GM12875 (cell line): ENCODE results near the gene CADM2.

ENCODE experiments used
- H3K4me3 ChIP-seq: one replicate; pipeline ENCODE4 v1.5.1; 2011; ENCODE audit warnings: low read depth, low read length, control low read depth
- TF ChIP-seq, protein P1 (sequence below): IDR thresholded peaks from 2 replicates; pipeline ENCODE4 v1.5.1; 2011; ENCODE audit warnings: low read depth, mild to moderate bottlenecking, control low read depth, inconsistent platforms, low read length, moderate library complexity, borderline replicate concordance; ENCODE audit not compliant: insufficient read depth

CADM2 gene

DNA sequence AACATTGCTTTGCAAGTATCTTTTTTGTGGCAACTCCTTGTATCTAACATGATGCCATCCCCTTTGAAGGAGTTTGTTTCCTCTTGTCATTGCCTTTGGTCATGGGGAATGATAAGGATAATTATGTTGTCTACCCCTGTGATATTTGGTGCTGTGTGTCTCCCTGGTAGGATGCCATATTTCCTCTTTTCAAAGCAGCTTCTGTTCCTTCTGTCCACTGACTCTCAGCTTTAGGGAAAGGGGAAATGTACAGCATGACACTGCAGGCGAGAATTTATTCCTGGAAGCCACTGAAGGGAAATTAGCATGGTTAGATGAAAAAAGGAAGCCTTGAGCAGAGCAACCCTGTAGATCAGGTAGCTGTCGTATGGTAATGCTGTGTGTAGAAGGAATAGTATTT is 576.7 kb downstream of the CADM2 start:
- TF ChIP-seq, protein P1, sequence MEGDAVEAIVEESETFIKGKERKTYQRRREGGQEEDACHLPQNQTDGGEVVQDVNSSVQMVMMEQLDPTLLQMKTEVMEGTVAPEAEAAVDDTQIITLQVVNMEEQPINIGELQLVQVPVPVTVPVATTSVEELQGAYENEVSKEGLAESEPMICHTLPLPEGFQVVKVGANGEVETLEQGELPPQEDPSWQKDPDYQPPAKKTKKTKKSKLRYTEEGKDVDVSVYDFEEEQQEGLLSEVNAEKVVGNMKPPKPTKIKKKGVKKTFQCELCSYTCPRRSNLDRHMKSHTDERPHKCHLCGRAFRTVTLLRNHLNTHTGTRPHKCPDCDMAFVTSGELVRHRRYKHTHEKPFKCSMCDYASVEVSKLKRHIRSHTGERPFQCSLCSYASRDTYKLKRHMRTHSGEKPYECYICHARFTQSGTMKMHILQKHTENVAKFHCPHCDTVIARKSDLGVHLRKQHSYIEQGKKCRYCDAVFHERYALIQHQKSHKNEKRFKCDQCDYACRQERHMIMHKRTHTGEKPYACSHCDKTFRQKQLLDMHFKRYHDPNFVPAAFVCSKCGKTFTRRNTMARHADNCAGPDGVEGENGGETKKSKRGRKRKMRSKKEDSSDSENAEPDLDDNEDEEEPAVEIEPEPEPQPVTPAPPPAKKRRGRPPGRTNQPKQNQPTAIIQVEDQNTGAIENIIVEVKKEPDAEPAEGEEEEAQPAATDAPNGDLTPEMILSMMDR, result no peak
- H3K4me3 ChIP-seq, result no peak overlapping the region

DNA sequence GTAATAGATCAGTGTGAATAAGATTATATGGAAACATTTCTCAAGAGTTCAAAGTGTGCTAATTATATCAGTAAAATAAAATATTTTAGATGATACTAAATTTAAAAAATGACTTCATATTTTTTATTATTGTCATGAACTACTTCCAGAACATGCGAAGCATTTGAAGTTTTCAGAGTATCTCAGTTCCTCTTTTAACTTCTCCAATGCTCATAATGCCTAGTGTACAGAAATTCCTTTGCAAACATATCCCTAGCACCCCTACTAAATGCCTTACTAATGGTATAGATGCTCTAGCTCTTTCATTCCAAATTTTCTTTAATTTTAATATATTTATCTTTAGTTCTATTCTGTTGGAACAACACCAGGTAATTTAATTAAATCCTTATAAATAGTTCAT is 580.4 kb downstream of the CADM2 start:
- no peak overlapping the region for H3K4me3 ChIP-seq
- TF ChIP-seq, protein P1, result no peak

DNA sequence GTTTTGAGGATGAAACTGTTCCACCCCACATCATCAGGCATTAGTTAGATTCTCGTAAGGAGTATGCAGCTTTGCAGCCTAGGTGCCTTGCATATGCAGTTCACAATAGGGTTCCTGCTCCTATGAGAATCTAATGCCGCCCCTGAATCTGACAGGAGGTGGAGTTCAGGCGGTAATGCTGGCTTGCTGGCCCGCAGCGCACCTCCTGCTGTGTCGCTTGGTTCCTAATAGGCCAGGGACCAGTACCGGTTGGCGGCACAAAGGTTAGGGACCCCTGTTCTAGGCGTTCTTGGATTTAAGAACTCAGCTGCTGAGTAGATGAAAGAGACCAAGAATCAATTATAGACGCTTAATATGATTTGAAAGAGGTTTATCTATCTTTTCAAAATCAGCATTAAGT is 595.4 kb downstream of the CADM2 start:
- TF ChIP-seq, protein P1, result no peak
- no peak overlapping the region for H3K4me3 ChIP-seq

DNA sequence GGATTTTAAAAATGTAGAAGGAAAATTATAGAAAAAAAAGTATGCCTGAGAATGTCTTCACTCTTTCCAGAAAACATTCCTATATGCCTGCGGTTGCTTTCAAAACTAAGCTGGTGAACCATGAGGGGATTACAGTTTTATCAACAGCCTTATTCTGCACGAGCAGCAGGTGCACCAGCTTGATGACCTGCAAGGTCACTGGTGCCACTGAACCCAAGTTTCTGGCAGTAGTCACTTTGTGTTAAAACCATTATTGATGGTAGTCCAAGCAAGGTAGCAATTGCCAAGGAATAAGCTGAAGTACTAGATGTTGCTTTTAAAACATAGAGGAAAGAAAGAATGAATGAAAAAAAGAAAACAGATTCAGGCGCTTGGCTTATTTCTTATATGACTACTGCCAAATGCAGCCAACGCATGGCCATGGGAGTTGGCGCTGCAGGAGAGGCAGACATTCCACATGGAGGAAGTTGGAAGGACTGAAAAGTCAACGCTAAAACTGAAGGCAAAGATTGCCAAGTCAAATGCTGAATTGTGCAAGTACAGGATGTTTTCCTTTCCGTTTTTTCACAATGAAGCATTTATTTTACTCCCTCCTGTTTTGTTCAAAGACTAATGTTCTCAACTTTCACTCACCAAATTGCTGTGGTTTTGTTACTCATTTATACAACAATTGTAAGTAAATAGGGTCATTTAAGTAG is 601.4 kb downstream of the CADM2 start:
- TF ChIP-seq, protein P1, result no peak
- H3K4me3 ChIP-seq, result no peak overlapping the region

DNA sequence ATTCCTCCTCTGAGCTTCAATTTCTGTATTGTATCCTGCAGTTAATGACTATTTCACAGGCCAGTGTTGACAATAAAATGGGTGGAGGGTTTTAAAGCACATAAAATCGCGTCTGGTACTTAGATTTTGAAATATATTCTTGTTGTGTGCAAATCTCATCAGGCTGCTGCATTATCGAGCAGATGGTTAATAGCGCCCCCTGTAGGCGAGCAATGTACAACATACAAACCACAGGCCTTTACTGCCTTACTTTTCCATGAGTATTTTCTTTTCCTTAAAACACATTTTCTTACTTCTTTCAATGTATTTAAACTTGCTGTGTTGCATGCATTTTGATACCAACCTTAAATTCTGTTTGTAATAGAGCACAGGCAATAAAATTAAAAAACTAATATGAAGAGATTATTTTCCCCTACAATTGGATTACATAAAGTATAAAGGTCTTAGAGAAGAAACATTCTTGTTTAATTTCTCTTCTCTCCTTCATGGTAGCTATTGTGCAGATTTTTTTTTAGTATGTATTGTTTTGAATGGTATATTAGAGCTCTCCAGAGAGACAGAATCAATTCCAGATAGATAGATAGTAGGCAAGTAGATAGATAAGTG is 608.4 kb downstream of the CADM2 start:
- TF ChIP-seq, protein P1, result peak; percentile 61; the same call in 1 of the 2 replicates
- H3K4me3 ChIP-seq, result no peak overlapping the region

DNA sequence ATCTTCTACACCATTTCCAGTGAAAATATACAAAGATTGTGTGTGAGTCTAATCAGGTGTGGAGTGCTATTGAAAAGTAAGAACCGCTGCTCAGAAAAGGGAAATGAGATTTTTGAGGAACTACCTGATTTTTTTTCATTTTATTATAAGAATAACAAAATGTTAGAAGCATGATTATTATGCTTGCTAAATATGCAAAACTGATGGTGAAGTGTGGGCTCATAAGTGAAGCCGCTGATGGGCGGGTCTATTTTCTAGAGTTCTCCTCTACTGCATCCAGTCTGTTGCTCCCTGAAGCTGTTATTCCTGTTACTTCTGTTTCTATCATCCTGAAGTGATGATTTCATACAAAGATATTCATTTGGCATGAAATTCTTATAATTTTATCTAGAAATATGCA is 612.0 kb downstream of the CADM2 start:
- TF ChIP-seq, protein P1, result no peak
- H3K4me3 ChIP-seq, result no peak overlapping the region

DNA sequence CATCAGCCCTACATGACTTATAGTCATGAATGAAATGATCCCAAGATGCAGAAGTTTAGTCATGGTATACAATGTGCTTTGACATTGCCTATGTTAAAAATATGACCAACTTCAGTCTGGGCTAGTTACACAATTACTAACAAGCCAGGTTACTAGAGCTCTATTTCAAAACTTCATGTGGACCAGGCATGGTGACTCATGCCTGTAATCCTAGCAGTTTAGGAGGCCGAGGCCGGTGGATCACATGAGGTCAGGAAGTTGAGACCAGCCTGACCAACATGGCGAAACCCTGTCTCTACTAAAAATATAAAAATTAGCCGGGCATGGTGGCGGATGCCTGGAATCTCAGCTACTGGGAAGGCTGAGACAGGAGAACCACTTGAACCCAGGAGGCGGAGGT is 613.0 kb downstream of the CADM2 start:
- TF ChIP-seq, protein P1, result no peak
- H3K4me3 ChIP-seq, result no peak overlapping the region
